ENCODE data around the gene HSPA8.

DNA sequence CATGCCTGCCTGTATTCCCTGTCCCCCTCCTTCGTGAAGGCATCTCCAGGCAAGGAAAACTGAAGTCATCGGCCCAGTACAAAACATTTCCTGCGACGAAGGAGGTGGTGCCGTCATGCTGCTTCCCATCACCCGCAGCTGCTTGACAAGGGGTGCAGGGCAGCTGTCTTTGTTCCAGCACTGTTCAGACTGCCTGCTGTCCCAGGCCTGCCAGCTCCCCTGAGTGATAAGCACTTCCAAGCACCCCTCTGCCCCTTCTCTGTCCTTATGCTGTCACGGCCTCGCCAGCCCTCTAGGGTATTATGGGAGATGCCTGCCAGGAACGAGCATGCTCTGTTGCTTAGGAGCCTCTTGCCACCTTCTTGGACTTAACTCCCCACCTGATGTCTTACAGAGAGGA lies 43.2 kb downstream of the HSPA8 start:
- TF ChIP-seq, protein P1, sequence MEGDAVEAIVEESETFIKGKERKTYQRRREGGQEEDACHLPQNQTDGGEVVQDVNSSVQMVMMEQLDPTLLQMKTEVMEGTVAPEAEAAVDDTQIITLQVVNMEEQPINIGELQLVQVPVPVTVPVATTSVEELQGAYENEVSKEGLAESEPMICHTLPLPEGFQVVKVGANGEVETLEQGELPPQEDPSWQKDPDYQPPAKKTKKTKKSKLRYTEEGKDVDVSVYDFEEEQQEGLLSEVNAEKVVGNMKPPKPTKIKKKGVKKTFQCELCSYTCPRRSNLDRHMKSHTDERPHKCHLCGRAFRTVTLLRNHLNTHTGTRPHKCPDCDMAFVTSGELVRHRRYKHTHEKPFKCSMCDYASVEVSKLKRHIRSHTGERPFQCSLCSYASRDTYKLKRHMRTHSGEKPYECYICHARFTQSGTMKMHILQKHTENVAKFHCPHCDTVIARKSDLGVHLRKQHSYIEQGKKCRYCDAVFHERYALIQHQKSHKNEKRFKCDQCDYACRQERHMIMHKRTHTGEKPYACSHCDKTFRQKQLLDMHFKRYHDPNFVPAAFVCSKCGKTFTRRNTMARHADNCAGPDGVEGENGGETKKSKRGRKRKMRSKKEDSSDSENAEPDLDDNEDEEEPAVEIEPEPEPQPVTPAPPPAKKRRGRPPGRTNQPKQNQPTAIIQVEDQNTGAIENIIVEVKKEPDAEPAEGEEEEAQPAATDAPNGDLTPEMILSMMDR (IDR thresholded peaks at IDR 0.05), result no peak
- no peak for TF ChIP-seq POLR2A (IDR thresholded peaks at IDR 0.05)

Measured in heart left ventricle (tissue), 13 donors.